Suprapubic skin (tissue), 4 donors: ENCODE data around the gene STIM1. TPM values are rescaled to one million over a fixed set of nuclear protein-coding genes. Genes with fewer than 3 reads are reported as not detected.
A peak's percentile ranks its signal among the peaks of the same experiment; 100 is the strongest.
"Not testable (repeated sequence)": the region's sequence is repeated elsewhere in the genome, so short reads cannot be mapped to it uniquely, and the experiment has no call there.

ENCODE experiments used
- DNase-seq, 2 donors: peaks; one replicate each; pipeline ENCODE4 v3.0.0-alpha.2; 2019; ENCODE audit warnings: low spot score in 2 of 2
- H3K27ac ChIP-seq: fragments of 200-600 bp; sonication (generic); one replicate; pipeline ENCODE4 v1.5.1; 2019
- H3K27me3 ChIP-seq: fragments of 200-600 bp; sonication (generic); one replicate; pipeline ENCODE4 v1.5.1; 2019
- H3K36me3 ChIP-seq: fragments of 200-600 bp; sonication (generic); one replicate; pipeline ENCODE4 v1.5.1; 2019
- H3K4me1 ChIP-seq: fragments of 200-600 bp; sonication (generic); one replicate; pipeline ENCODE4 v1.5.1; 2019
- H3K4me3 ChIP-seq: fragments of 200-600 bp; sonication (generic); one replicate; pipeline ENCODE4 v1.5.1; 2019; ENCODE audit warnings: mild to moderate bottlenecking
- H3K9me3 ChIP-seq: fragments of 200-600 bp; sonication (generic); one replicate; pipeline ENCODE4 v1.5.1; 2019
- CTCF ChIP-seq, 2 donors: fragments of 200-600 bp in 1 of 2; fragments of 450-650 bp in 1 of 2; sonication (generic) in 1 of 2; IDR thresholded peaks; one replicate each; pipeline ENCODE4 v1.5.1; 2016 to 2019; ENCODE audit warnings: antibody characterized with exemption in 2 of 2, mild to moderate bottlenecking in 1 of 2, moderate library complexity in 1 of 2
- EP300 ChIP-seq: sonication (generic); formaldehyde crosslinking; IDR thresholded peaks from one replicate; pipeline ENCODE4 v1.6.1; 2017; ENCODE audit warnings: antibody characterized with exemption
- POLR2A ChIP-seq, 2 donors: fragments of 450-650 bp; IDR thresholded peaks; one replicate each; pipeline ENCODE4 v1.6.1; 2017; ENCODE audit warnings: antibody characterized with exemption in 2 of 2, mild to moderate bottlenecking in 2 of 2, moderate library complexity in 2 of 2
- POLR2AphosphoS5 ChIP-seq, 3 donors: sonication (generic); formaldehyde crosslinking; IDR thresholded peaks; one replicate each; pipeline ENCODE4 v1.6.1; 2017; ENCODE audit warnings: antibody characterized with exemption in 3 of 3
- WGBS: methylation state at CpG from one replicate; pipeline ENCODE4 v1.1.5; 2018; 5-methylcytosine and 5-hydroxymethylcytosine counted together
- total RNA-seq, 4 donors: library from RNA; depleted of rRNA; stranded (reverse); fragments of >200 nt; gene quantifications; one replicate each; pipeline ENCODE4 v1.1.0, GENCODE V29; 2016

STIM1 gene
- total RNA-seq, 4 donors from 2014 or later, result 58.4 to 70.2 (median 60.9) TPM

GRCh38 chr11:4044976-4045646 lies 189.6 kb downstream of the STIM1 start:
- 28% methylated on average over 4 of the region's 4 CpGs for WGBS
- no peaks in the 10 kb centered on the region for H3K36me3 ChIP-seq
- TF ChIP-seq POLR2AphosphoS5 (IDR thresholded peaks at IDR 0.05) (no peak), CTCF (IDR thresholded peaks at IDR 0.05) (no peak), EP300 (no peak), POLR2A (IDR thresholded peaks at IDR 0.05) (no peak)
- peaks cover 23% of the 10 kb centered on the region for H3K4me1 ChIP-seq
- no peak overlapping the region for H3K4me3 ChIP-seq
- no peaks in the 10 kb centered on the region for H3K9me3 ChIP-seq
- H3K27me3 ChIP-seq, result no peaks in the 10 kb centered on the region
- H3K27ac ChIP-seq, result peak overlapping the region; percentile 72
- no peak for DNase-seq

DNA sequence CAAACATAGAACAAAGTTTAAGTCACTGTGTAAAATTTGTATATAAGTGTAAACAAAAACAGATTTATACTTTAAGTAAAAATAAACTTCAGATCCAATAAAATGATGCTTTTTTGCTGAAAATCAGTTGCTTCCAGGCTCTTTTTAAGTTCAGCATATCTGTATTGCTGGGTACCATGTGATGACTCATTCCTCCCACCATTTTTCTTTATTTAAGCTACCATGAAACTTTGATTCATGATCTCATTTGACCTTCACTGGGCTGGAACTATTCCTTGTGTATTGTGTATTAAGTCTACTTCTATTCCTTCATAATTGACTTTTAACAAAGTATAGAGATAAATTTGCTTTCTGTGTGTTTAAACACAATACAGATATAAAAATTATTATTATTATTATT lies 192.9 kb downstream of the STIM1 start:
- Histone ChIP-seq H3K4me1 (peaks cover 23% of the 10 kb centered on the region), H3K36me3 (no peaks in the 10 kb centered on the region), H3K9me3 (no peaks in the 10 kb centered on the region), H3K27me3 (no peaks in the 10 kb centered on the region), H3K4me3 (no peak overlapping the region), H3K27ac (no peak overlapping the region)
- TF ChIP-seq CTCF (IDR thresholded peaks at IDR 0.05), result no peak
- TF ChIP-seq POLR2A (IDR thresholded peaks at IDR 0.05), result no peak
- no peak for TF ChIP-seq EP300
- no peak for TF ChIP-seq POLR2AphosphoS5 (IDR thresholded peaks at IDR 0.05)
- DNase-seq, result no peak

DNA sequence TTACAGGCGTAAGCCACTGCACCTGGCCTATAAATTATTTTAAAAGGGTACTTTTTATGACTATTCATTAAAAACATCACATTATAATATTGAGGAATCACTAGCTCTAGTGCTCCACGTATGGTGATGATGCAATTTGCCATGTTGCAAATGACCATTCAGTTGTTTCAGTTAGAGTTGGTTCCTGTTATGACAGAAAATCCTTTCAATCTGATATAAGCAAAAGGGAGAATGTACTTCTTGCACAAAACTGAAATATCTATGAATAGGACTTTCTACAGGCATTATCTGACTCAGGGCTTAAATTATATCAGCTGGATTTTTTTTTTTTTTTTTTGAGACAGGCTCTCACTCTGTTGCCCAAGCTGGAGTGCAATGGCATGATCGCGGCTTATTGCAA lies 193.5 kb downstream of the STIM1 start:
- Histone ChIP-seq H3K27ac (no peak overlapping the region), H3K4me3 (no peak overlapping the region), H3K4me1 (peaks cover 21% of the 10 kb centered on the region), H3K36me3 (no peaks in the 10 kb centered on the region), H3K27me3 (no peaks in the 10 kb centered on the region), H3K9me3 (no peaks in the 10 kb centered on the region)
- DNase-seq, result no peak
- WGBS, result 93% methylated on average over 4 of the region's 4 CpGs
- TF ChIP-seq POLR2AphosphoS5 (IDR thresholded peaks at IDR 0.05) (no peak), EP300 (no peak), CTCF (IDR thresholded peaks at IDR 0.05) (no peak), POLR2A (IDR thresholded peaks at IDR 0.05) (no peak)

DNA sequence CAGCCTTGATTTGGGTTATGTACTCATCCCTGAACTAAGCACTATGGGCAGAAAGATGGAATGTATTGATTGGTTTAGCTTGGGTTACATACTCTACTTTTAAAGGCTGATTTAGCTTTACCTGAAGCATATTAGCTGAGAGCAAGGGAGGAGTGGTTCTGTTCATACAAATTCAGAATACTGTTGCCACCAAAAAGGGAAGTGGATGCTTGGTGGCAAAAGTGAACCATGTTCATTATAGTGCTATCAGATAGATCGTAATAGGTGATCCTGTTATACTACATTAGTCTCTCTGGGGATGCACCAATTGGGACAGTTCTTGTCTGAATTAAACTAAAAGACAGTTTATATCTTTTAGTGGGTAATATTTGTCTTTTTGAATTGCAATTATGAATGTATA lies 194.7 kb downstream of the STIM1 start:
- Histone ChIP-seq H3K27me3 (no peaks in the 10 kb centered on the region), H3K36me3 (no peaks in the 10 kb centered on the region), H3K4me1 (peaks cover 9% of the 10 kb centered on the region), H3K9me3 (no peaks in the 10 kb centered on the region), H3K27ac (no peak overlapping the region), H3K4me3 (no peak overlapping the region)
- DNase-seq, result no peak
- TF ChIP-seq CTCF (IDR thresholded peaks at IDR 0.05) (no peak), EP300 (no peak), POLR2A (IDR thresholded peaks at IDR 0.05) (no peak), POLR2AphosphoS5 (IDR thresholded peaks at IDR 0.05) (no peak)
- 91% methylated on average over 1 of the region's 1 CpG for WGBS

- not testable (repeated sequence) for H3K36me3 ChIP-seq, H3K4me3 ChIP-seq, H3K4me1 ChIP-seq, DNase-seq, H3K27me3 ChIP-seq, H3K9me3 ChIP-seq, H3K27ac ChIP-seq
- 85% methylated on average over 4 of the region's 4 CpGs for WGBS
Measured at GRCh38 chr11:4053200-4053599, 197.7 kb downstream of the STIM1 start.

DNA sequence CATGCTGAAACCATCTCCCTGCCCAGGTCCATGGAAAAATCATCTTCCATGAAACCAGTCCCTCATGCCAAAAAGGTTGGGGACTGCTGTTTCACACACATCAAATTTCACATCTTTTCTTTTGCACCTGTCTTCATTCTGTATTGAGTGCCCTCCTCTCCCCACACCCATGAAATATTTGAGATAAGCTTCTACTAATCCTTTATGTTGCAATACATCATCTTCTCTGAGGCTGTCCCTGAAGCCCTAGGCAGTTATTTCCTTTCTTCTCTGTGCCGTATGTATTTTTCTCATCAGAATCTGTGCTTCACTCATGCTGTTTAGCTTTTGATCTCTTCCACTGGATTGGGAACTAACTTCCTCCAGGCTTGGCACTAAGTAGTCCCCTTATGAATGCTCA lies 199.2 kb downstream of the STIM1 start:
- no peak overlapping the region for H3K27ac ChIP-seq
- H3K4me1 ChIP-seq, result peaks cover 8% of the 10 kb centered on the region
- H3K9me3 ChIP-seq, result no peaks in the 10 kb centered on the region
- peaks cover 14% of the 10 kb centered on the region for H3K36me3 ChIP-seq
- WGBS, result 64% methylated on average over 1 of the region's 1 CpG
- TF ChIP-seq CTCF (IDR thresholded peaks at IDR 0.05) (no peak), POLR2AphosphoS5 (IDR thresholded peaks at IDR 0.05) (no peak), EP300 (no peak), POLR2A (IDR thresholded peaks at IDR 0.05) (no peak)
- H3K27me3 ChIP-seq, result no peaks in the 10 kb centered on the region
- no peak overlapping the region for H3K4me3 ChIP-seq
- no peak for DNase-seq
